ENCODE data around the gene SRRT.

The SRRT gene

GRCh38 chr7:100856871-100857282 lies 18.0 kb upstream of the SRRT start:
- Histone ChIP-seq H3K4me1 (ENCODE audit: insufficient read depth, low read length) (peaks cover 13% of the 10 kb centered on the region), H3K9ac (ENCODE audit: low read length) (no peak overlapping the region), H3K9me3 (ENCODE audit: low read length) (no peaks in the 10 kb centered on the region), H3K4me3 (ENCODE audit: low read depth in 1 of 2, low read length in 2 of 2) (no peak overlapping the region), H3K27ac (ENCODE audit: low read depth, low read length) (no peak overlapping the region), H3K36me3 (ENCODE audit: insufficient read depth, low read length) (peaks cover 12% of the 10 kb centered on the region), H3K27me3 (ENCODE audit: control insufficient read depth in 1 of 2, insufficient read depth in 2 of 2, low read length in 2 of 2) (no peaks in the 10 kb centered on the region)

DNA sequence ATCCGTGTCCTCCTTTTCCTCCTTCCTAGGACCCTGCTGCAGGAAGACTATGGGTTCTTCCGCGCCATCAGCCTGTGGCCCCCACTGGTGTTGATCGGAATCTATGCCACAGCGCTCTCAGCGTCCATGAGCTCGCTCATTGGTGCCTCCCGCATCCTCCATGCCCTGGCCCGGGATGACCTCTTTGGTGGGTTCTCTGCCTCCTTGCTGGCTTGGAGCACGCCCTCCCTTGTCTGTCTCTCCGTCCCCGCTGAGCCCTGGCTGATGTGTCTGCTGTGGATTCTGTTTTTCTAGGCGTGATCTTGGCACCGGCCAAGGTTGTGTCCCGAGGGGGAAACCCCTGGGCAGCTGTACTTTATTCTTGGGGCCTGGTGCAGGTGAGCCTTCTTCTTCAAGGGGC lies 15.0 kb upstream of the SRRT start:
- H3K36me3 ChIP-seq (ENCODE audit: insufficient read depth, low read length) = peaks cover 12% of the 10 kb centered on the region
- H3K27ac ChIP-seq (ENCODE audit: low read depth, low read length) = no peak overlapping the region

DNA sequence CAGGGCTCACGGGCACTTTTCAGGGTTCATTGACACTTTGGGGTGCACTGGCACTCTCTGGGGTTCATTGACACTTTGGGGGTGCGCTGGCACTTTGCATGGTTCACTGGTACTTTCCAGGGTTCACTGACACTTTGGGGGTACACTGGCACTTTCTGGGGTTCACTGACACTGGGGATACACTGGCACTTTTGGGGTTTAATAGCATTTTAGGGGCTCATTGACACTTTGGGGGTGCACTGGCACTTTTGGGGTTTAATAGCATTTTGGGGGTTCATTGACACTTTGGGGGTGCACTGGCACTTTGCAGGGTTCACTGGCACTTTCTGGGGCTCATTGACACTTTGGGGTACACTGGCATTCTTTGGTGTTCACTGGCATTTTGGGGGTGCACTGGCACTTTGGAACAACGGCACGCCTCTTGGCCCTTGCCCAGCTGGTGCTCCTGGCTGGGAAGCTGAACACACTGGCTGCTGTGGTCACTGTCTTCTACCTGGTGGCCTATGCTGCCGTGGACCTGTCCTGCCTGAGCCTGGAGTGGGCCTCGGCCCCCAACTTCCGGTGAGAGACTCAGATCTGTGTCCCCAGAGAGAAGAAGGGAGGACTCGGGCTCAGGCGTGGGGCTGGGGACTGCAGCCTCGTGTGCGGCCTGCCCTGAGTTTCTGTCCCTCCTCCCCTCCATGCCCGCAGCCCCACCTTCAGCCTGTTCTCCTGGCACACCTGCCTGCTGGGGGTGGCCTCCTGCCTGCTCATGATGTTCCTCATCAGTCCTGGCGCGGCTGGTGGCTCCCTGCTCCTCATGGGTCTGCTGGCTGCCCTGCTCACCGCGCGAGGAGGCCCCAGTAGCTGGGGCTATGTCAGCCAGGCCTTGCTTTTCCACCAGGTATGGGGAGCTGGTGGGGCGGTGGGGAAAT lies 13.9 kb upstream of the SRRT start:
- H3K9me3 ChIP-seq (ENCODE audit: low read length) = no peaks in the 10 kb centered on the region
- H3K4me3 ChIP-seq (ENCODE audit: low read depth in 1 of 2, low read length in 2 of 2) = no peak overlapping the region
- no peak overlapping the region for H3K27ac ChIP-seq (ENCODE audit: low read depth, low read length)
- no peak overlapping the region for H3K9ac ChIP-seq (ENCODE audit: low read length)
- no peaks in the 10 kb centered on the region for H3K27me3 ChIP-seq (ENCODE audit: control insufficient read depth in 1 of 2, insufficient read depth in 2 of 2, low read length in 2 of 2)
- H3K36me3 ChIP-seq (ENCODE audit: insufficient read depth, low read length) = peaks cover 12% of the 10 kb centered on the region
- peaks cover 5% of the 10 kb centered on the region for H3K4me1 ChIP-seq (ENCODE audit: insufficient read depth, low read length)

More for the DNA sequence above, 15.0 kb upstream of the SRRT start:
- Histone ChIP-seq H3K9ac (ENCODE audit: low read length) (no peak overlapping the region), H3K4me1 (ENCODE audit: insufficient read depth, low read length) (no peaks in the 10 kb centered on the region), H3K4me3 (ENCODE audit: low read depth in 1 of 2, low read length in 2 of 2) (no peak overlapping the region), H3K9me3 (ENCODE audit: low read length) (no peaks in the 10 kb centered on the region), H3K27me3 (ENCODE audit: control insufficient read depth in 1 of 2, insufficient read depth in 2 of 2, low read length in 2 of 2) (no peaks in the 10 kb centered on the region)

DNA sequence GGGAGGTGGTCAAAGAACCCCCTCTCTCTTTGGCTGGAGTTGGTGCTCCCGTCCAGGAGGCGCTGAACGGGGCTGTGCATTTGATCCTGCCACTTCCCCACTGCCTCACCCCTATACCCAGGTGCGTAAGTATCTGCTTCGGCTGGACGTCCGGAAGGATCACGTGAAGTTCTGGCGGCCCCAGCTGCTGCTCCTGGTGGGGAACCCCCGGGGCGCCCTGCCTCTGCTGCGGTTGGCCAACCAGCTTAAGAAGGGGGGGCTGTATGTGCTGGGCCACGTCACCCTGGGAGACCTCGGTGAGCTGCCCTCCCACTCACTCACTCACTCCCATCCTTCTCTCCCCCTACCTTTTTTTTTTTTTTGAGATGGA lies 13.3 kb upstream of the SRRT start:
- peaks cover 12% of the 10 kb centered on the region for H3K36me3 ChIP-seq (ENCODE audit: insufficient read depth, low read length)
- peaks cover 7% of the 10 kb centered on the region for H3K4me1 ChIP-seq (ENCODE audit: insufficient read depth, low read length)
- H3K9ac ChIP-seq (ENCODE audit: low read length) = no peak overlapping the region
- H3K27ac ChIP-seq (ENCODE audit: low read depth, low read length) = no peak overlapping the region
- no peak overlapping the region for H3K4me3 ChIP-seq (ENCODE audit: low read depth in 1 of 2, low read length in 2 of 2)
- no peaks in the 10 kb centered on the region for H3K9me3 ChIP-seq (ENCODE audit: low read length)
- no peaks in the 10 kb centered on the region for H3K27me3 ChIP-seq (ENCODE audit: control insufficient read depth in 1 of 2, insufficient read depth in 2 of 2, low read length in 2 of 2)

GRCh38 chr7:100863406-100863950 lies 11.4 kb upstream of the SRRT start:
- H3K4me1 ChIP-seq (ENCODE audit: insufficient read depth, low read length) = peaks cover 18% of the 10 kb centered on the region
- H3K9me3 ChIP-seq (ENCODE audit: low read length) = no peaks in the 10 kb centered on the region
- no peak overlapping the region for H3K27ac ChIP-seq (ENCODE audit: low read depth, low read length)
- H3K36me3 ChIP-seq (ENCODE audit: insufficient read depth, low read length) = peaks cover 12% of the 10 kb centered on the region
- no peak overlapping the region for H3K9ac ChIP-seq (ENCODE audit: low read length)
- no peaks in the 10 kb centered on the region for H3K27me3 ChIP-seq (ENCODE audit: control insufficient read depth in 1 of 2, insufficient read depth in 2 of 2, low read length in 2 of 2)
- no peak overlapping the region for H3K4me3 ChIP-seq (ENCODE audit: low read depth in 1 of 2, low read length in 2 of 2)

DNA sequence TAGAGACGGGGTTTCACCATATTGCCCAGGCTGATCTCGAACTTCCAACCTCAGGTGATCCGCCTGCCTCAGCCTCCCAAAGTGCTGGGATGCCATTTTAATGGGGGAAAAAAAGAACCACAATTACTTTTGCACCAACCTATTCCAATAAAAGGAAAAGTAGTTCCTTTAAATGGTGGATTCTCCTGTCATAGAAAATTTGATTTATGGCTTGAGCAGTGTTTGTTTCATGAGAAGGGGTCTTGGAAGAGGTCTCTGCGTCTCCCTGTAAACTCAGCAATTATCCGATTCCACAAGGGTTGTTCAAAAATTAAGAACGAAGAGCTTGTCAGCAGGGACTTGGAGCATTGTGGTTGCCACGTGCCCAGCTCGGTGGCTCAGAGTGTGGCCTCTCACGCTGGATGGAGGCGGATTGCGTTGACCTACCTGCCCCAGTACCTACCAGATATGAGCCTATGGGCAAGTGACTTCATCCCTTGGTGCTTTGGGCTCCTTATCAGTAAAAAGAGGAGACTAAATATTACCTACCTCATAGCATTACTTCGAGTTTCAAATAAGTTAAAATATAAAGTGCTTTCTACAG lies 10.5 kb upstream of the SRRT start:
- no peak overlapping the region for H3K4me3 ChIP-seq (ENCODE audit: low read depth in 1 of 2, low read length in 2 of 2)
- H3K9ac ChIP-seq (ENCODE audit: low read length) = no peak overlapping the region
- H3K4me1 ChIP-seq (ENCODE audit: insufficient read depth, low read length) = peaks cover 25% of the 10 kb centered on the region
- H3K9me3 ChIP-seq (ENCODE audit: low read length) = no peaks in the 10 kb centered on the region
- no peaks in the 10 kb centered on the region for H3K27me3 ChIP-seq (ENCODE audit: control insufficient read depth in 1 of 2, insufficient read depth in 2 of 2, low read length in 2 of 2)
- no peak overlapping the region for H3K27ac ChIP-seq (ENCODE audit: low read depth, low read length)
- H3K36me3 ChIP-seq (ENCODE audit: insufficient read depth, low read length) = peaks cover 12% of the 10 kb centered on the region

- Histone ChIP-seq H3K27me3 (ENCODE audit: control insufficient read depth in 1 of 2, insufficient read depth in 2 of 2, low read length in 2 of 2) (no peaks in the 10 kb centered on the region), H3K36me3 (ENCODE audit: insufficient read depth, low read length) (peaks cover 12% of the 10 kb centered on the region), H3K27ac (ENCODE audit: low read depth, low read length) (peak overlapping the region; percentile 99), H3K4me1 (ENCODE audit: insufficient read depth, low read length) (peaks cover 25% of the 10 kb centered on the region), H3K9ac (ENCODE audit: low read length) (no peak overlapping the region), H3K9me3 (ENCODE audit: low read length) (no peaks in the 10 kb centered on the region), H3K4me3 (ENCODE audit: low read depth in 1 of 2, low read length in 2 of 2) (no peak overlapping the region)
Observed at GRCh38 chr7:100865372-100865911, 9.5 kb upstream of the SRRT start.

GRCh38 chr7:100865938-100866728 lies 8.8 kb upstream of the SRRT start:
- no peaks in the 10 kb centered on the region for H3K27me3 ChIP-seq (ENCODE audit: control insufficient read depth in 1 of 2, insufficient read depth in 2 of 2, low read length in 2 of 2)
- H3K27ac ChIP-seq (ENCODE audit: low read depth, low read length) = peak overlapping the region; percentile 99
- H3K9ac ChIP-seq (ENCODE audit: low read length) = peak overlapping the region; percentile 87
- no peaks in the 10 kb centered on the region for H3K9me3 ChIP-seq (ENCODE audit: low read length)
- peak overlapping the region in 1 of 2 donors; percentile 81 for H3K4me3 ChIP-seq (ENCODE audit: low read depth in 1 of 2, low read length in 2 of 2)
- H3K36me3 ChIP-seq (ENCODE audit: insufficient read depth, low read length) = peaks cover 12% of the 10 kb centered on the region
- peaks cover 25% of the 10 kb centered on the region for H3K4me1 ChIP-seq (ENCODE audit: insufficient read depth, low read length)

- H3K4me1 ChIP-seq (ENCODE audit: insufficient read depth, low read length) = peaks cover 25% of the 10 kb centered on the region
- no peaks in the 10 kb centered on the region for H3K27me3 ChIP-seq (ENCODE audit: control insufficient read depth in 1 of 2, insufficient read depth in 2 of 2, low read length in 2 of 2)
- H3K36me3 ChIP-seq (ENCODE audit: insufficient read depth, low read length) = peaks cover 17% of the 10 kb centered on the region
- peak overlapping the region; percentile 81 to 90 for H3K4me3 ChIP-seq (ENCODE audit: low read depth in 1 of 2, low read length in 2 of 2)
- no peaks in the 10 kb centered on the region for H3K9me3 ChIP-seq (ENCODE audit: low read length)
- H3K9ac ChIP-seq (ENCODE audit: low read length) = peak overlapping the region; percentile 87
- peak overlapping the region; percentile 99 for H3K27ac ChIP-seq (ENCODE audit: low read depth, low read length)
Observed at GRCh38 chr7:100866729-100867039, 8.2 kb upstream of the SRRT start.

- H3K9me3 ChIP-seq (ENCODE audit: low read length) = no peaks in the 10 kb centered on the region
- peaks cover 25% of the 10 kb centered on the region for H3K4me1 ChIP-seq (ENCODE audit: insufficient read depth, low read length)
- no peaks in the 10 kb centered on the region for H3K27me3 ChIP-seq (ENCODE audit: control insufficient read depth in 1 of 2, insufficient read depth in 2 of 2, low read length in 2 of 2)
- H3K9ac ChIP-seq (ENCODE audit: low read length) = peak within 1 kb of the TSS; percentile 91
- peaks cover 19% of the 10 kb centered on the region for H3K36me3 ChIP-seq (ENCODE audit: insufficient read depth, low read length)
- peak within 1 kb of the TSS; percentile 99 for H3K27ac ChIP-seq (ENCODE audit: low read depth, low read length)
- peak within 1 kb of the TSS; percentile 81 to 90 for H3K4me3 ChIP-seq (ENCODE audit: low read depth in 1 of 2, low read length in 2 of 2)
Observed at GRCh38 chr7:100867040-100867775, 7.7 kb upstream of the SRRT start, which contains the start of gene TRIP6. TRIP6 (plus strand) TSS chr7:100867387; CDS start chr7:100867498, 111 bp downstream.
